NCI-H1694 treated with DMSO at 0.1 percent for 48 hours (cell line): ENCODE data around the gene VASN.
"Not testable (repeated sequence)": the region's sequence is repeated elsewhere in the genome, so short reads cannot be mapped to it uniquely, and the experiment has no call there.

Experiments used
- DNase-seq: peaks from one replicate; lab custom pipeline; 2025; lab: John Stamatoyannopoulos, UW

The VASN gene

DNA sequence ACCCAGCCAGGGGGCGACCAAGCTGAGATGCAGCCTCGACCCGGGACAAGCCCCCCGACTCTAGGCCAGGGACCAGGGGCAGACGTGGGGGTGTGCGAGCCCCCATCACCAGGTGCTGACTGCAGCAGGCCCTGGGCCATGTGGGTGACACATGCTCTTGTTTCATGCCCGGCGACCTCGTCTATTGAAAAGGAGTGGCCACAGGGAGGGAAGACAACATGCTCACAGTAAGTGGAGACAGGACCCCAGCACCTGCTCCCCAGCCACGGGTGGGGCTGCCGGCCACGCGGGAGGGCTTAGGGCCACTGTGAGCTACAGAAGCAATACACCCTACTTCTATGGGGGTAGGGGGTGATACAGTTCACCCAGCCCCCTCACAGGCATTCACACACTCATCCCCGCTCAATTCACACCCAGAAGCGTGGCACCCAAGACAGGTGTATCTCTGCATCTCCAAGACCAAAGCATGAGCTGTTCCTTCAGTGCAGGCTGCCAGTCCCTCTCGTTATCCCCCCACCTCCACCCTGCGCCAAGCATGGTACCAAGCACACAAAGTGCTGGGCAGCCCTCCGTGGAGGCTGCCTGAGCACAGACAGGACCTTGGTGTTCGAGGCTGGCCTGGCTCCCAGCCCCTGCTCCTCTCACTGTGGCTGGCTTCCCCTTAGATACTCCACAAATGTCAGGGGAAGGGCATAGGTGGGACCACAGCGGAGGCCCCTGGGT is 13.6 kb downstream of the VASN start:
- DNase-seq = no peak

DNA sequence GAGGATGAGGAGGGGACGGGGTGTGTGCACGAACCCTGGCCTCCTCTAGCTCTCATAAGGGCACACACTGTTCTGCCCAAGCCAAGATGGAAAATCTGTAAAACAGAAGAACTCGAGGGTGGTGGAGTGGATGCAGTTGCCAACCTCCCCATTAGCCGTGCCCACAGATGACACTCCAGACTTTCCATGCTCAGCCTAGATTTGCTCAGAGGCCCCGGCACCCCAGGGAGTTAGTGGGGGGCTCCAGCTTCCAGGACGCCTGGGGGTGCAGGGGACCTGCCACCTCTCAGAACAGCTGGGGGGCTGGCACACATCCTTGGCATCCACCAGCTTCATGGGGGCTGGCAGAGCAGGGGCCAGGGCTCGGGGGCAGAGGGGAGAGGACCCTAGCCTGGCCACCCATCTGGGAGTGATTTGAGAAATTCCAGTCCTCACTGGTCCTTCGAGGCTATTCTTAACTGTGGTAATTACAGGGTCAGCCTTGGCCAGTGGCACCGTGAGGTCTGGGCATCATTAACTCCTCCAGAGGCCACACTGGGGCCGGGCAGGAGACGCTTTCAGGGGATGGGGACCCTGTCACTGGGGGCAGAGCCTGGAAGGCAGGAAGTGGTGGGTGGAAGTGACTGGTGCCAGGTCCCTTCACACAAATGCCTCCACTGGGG is 14.3 kb downstream of the VASN start:
- DNase-seq = no peak

DNA sequence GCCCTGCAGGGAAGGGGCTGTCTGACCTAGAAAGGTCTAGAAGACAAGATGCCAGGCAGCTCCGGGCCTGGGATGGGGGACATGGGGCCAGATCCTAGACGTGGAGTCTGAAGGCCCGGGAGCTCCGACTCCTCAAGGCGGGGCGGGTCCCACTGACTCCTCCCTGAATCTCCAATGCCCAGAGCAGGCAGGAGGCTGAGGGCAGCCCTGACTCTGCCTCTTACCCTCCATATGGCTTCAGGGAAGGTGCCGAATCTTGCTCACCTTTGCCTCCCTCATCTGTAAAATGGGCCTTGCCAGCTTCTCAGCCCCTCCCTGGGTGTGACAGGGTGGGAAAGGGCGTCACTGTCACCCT is 14.8 kb downstream of the VASN start:
- DNase-seq = no peak

DNA sequence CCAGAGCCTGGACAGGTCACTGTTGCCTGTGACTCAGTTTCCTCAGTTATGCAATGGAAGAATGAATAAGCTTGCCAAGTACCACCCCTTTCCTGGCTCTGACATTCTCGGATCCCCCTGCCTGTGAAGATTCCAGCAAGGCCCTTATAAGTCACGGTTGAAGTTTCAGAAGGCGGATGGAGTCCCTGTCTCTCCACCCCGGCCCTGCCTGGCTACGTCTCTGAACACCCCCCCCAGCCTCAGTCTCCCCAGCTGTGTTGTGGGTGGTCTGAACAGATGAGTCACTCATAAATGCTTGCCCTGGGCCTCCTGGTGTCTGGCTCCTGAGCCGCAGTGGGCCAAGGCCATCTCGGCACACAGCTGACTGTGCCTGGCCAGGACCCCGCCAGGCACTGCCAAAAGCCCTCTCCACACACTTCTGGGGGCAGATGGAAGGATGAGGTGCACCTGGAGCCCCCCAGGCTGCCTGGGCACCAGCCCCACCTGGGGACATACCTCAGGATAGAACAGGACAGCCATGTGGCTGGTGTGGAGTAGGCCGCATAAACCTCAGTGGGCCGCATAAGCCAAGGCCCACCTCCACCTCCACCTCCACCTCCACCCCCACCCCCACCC is 15.4 kb downstream of the VASN start:
- no peak for DNase-seq

DNA sequence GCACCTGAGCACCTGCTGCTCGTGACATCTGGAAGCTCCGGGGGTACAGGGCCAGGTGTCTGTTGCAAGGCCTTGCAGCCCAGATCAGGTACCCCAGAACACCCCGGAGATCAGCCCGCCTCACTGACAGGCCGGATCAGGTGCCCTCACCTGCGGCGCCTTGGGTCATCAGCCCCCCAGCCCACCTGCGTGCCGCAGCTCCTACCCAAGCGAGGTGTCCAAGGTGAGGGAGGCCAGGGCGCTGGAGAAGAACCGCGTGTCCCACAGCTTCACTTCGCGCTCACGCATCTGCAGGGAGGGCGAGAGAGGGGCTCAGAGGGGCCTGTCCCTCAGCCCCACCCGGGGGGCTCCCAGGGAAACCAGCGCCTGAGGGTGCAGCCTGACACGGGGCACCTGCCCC is 16.1 kb downstream of the VASN start:
- no peak for DNase-seq

DNA sequence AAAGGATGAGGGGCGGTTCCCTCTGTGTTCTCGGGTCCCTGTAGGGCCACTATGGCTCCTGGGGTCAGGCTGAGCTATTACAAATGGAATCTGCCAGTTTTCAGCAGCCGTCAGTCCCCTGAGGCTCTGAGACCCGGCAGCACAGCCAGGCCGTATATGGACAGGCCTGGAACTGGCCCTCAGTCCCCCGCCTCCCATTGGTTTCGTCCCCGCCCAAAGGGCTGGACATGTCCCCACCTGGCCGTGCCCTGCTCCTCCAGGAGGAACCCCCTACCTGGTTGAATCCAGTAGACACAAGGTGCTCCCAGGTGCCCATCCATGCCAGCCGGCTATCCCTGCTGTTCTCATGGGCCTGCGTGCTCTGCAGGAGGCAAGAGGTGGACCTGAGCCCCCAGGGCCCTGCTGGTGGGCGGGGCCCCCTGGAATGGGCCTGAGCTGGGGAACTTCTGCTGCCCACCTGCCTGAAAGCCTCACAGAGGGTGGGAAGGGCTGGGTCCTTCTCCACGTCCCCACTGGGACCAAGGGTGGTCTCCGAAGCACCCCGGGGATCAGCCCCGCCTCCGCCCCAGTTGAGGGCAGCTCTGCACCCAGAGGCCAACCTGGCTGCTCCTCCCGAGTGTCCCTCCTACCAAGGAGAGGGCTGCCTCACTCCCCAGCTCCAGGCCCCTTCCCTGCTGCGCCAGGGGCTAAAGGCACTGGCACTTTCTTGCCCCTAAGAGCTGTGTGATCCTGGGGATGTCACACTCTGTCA is 16.8 kb downstream of the VASN start:
- no peak for DNase-seq

DNA sequence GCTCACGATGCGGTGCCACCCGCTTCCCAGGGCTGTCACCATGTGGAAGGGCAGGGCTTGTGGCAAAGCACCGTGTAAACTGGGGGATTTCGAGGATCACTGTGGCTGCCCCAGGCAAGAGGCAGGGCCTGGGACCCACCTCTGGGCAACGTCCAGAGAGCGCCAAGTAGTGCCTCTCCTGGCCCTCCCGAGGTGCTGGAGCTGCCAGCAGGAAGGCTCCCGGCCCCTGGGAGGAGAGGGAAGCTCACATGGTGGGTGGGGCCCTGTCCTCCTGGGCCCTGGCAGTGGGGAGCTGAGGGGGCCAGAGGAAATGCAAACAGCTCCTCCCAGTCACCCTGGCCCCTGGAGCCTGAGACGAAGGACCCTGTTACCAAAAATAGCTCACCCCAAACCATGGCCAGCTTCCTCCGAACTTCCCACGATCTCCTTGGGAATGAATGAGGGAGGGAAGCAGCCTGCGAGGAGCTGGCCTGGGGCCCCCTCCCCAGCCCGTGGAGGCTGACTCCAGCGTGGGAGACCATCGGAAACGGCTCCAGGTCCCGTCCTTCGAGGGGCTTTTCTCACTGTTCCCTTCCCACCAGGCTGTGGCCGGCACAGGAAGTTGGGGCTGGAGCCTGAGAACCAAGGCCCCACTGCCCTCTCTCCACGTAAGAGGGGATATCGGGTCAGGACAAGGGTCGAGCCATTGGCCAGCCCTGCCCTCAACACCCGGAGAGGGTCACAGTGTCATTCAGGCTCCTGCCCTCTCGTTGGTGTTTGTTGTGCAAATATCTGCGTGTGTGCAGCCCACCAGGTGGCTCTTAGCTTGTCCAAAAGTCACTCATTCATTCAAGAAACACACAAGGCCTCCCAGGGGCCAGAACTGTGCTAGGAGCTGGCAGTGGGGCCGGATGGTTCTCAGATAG is 17.7 kb downstream of the VASN start:
- DNase-seq = no peak

DNA sequence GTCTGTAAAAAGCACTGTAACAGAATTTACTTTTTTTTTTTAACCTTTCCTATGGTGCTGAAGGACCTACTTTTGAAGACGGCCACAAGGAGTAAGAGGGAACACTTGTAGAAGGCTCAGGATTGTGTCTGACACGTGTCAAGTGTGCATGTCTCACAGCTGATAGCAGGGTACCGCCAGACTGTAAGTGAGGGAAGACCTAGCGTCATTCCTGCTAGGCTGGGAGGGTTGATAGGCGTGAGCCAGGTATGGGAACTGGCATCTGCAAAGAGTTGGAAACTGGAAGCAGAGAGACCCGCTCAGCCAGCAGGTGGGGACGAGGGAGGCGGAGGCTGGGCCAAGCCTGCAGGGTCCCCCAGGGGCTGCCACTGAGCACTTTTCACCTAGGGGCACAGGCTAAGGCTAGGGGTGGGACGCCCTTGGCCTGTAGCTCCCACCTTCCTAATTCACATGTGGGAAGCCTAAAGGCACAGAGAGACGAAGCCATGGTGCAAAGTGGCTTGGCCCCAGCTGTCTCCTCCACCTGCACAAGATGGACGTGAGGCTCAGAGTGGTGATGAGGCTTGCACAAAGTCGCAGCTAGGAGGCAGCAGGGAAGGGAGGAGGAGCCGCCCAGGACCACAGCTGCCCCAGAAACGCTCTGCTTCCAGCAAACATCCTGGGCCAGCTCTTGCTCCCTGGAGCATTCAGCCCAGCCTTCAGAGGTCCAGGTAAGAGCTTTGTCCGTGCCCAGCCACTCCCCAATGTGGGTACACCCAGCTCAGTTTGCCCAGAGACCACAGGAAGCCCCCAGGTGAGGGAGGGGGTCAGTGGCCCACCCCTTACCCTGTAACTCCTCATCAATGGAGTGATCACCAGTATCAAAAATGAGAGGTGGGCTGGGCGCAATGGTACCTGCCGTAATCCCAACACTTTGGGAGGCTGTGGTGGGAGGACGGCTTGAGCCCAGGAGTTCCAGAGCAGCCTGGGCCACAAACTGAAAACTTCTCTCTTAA is 18.9 kb downstream of the VASN start:
- no peak for DNase-seq

DNA sequence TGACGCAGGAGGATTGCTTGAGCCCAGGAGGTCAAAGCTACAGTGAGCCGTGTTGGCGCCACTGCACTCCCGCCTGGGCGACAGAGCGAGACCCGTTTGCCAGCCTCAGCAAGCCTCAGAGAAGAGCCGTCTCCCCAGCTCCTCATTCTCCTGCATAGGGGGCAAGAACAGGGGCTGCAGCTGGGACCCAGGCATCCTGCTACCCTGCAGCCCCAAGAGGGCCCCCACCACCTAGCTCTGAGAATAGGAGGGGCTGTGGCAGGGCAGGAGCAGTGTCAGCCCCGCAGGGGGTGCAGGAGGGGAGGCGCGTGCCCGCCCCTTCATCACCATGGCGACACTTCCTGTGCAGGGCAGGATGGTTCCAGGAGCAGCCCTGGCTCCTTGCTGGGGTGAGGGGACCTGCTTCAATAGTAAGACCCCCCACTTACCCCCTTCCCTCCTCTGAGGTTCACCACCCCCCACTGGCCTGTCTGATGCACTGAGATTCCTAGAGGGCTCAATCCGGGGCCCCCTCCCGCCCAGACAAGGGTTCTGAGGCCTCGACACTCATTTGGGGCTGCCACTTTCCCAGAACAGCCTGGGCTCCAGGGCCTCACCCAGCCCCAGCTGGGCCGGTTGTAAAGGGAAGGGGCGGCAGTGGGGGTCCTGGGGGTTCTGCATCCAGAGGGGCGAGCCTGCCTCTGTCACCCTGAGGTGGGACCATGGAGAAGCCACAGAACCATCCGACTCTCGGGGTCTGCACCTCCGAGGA is 20.2 kb downstream of the VASN start:
- no peak for DNase-seq

DNA sequence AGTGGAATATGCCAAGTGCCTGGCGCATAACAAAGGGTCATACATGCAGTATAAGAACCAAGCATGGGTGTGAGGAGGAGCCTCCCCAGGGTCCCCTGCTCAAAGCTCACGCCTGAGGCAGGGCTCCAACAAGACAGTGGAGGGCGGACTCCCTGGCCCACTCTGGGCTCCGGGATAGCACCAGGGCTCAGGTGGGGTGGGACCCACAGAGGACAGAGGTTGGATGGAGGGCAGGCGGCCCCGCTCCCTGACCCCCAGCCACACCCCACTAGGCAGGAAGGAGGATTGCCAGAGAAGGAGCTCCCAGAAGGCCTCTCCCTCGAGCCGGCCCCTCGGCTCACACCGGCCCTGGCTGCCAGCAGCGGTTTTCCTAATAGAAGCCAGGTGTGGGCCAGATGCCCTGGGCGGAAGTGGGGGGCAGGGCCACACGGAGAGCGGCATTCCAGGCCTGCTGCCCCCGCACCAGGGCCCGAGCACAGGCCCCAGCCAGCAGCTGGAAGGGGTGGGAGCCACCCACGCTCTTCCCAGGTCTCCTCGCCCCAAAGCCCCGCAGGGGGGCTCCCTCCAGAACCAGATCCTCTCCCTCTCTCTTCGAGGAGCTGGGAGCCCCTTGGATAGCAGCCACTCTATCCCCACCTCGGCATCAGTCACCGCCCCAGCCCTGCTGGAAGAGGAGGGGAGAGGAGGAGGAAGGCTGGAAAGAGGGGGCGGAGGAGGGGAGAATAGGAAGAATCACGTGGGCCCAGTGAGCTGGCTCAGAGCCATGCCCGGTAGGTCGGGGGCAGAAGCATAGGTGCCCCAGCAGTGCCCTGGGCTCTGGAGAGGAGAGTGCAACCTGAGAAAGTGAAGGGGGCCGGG is 21.0 kb downstream of the VASN start:
- no peak for DNase-seq

DNA sequence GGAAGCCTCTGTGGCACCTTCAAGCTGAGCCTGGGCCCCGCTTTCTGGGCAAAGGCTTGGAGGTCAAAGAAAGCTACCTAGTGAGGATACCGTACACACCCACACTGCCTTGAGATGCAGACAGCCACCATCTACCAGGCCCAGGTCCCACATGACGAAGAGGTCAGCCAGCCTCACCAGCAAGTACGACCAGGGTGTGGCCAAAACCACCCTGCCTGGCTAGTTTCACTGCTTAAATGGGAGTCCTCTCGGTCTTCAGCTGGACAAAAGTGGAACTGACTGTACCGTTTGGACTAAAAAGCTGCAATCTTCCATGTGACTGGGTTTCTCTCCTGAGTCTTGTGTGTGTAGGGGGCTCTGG is 21.6 kb downstream of the VASN start:
- DNase-seq = no peak

DNA sequence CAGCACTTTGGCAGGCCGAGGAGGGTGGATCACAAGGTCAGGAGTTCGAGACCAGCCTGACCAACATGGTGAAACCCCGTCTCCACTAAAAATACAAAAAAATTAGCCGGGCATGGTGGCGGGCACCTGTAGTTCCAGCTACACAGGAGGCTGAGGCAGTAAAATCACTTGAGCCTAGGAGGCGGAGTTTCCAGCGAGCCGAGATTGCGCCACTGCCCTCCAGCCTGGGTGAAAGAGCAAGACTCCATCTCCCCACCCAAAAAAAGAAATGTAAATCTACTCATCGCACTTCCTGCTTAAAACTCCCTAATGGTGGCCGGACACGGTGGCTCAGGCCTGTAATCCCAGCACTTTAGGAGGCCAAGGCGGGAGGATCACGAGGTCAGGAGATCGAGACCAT is 22.2 kb downstream of the VASN start:
- DNase-seq = not testable (repeated sequence)

DNA sequence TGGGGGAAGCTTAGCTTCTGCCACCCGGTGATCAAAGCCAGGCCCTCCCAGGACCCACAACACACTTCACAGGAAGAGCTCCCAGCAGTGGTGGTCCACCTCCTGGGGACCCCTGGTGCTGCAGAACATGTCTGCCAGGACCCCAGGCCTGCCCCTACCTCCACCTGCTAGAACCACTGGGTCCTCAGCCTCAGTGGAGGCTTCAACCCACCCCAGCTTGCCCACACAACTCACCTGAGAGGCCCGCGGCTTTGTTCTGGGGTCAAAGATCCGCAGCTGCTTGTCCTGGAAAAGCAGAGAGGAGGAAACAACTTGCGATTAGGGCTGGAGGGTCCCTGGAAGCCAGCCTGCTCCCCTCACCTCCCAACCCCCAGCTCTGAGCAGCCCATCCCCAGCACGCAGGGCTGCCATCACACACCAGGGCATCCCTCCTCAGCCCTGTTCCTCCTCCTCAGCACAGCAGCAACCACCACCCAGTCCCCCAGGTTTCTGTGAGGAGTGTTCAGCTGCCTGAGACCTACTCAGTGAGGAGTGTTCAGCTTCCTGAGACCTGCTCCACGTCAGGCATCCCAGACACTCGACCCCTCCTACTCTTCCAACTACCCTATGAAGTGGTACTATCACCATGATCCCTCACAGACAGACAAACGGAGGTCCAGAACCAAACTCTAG is 23.5 kb downstream of the VASN start:
- no peak for DNase-seq

DNA sequence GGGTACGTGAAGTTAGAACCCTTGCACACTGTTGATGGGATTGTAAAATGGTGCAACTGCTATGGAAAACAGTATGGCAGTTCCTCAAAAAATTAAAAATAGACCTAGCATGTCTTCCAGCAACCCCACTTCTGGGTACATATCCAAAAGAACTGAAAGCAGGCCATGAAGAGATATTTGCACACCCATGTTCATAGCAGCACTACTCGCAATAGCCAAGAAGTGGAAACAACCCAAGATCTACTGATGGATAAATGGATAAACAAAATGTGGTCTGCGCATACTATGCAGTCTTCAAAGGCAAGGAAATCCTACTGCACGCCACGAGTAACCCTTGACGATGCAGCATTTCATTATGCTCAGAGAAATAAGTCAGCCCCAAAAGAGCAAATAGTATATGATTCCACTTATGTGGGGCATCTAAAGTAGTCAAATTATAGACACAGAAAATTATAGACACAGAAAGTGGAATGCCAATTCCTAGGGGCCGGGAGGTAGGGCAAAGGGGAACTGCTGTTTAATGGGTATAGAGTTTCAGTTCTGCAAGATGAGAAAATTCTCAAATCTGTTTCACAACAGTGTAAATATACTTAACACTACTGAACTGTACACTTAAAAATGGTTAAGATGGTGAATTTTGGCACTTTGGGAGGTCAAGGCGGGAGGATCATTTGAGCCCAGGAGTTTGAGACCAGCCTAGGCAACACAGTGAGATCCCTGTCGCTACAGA is 27.5 kb downstream of the VASN start:
- no peak for DNase-seq

DNA sequence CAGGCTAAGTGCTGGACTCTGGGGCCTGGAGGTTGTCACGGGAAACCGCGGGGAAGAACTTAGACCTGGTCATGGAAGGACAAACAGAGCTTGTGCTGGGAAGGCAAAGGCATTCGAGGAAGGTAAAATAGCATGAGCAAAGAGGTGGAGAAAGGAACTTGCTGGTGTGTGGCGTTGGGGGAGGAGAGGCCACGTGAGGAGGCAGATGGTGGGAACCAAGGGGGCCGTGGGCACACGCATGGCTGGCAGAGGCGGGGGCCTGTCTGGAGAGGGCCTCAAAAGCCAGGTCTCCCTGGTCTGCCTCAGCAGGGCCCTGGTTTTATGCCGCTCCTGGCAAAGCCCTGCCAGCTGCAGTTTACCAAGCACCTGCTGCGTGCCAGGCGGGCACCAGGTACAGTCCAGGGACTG is 29.4 kb downstream of the VASN start:
- DNase-seq = peak; percentile 14

DNA sequence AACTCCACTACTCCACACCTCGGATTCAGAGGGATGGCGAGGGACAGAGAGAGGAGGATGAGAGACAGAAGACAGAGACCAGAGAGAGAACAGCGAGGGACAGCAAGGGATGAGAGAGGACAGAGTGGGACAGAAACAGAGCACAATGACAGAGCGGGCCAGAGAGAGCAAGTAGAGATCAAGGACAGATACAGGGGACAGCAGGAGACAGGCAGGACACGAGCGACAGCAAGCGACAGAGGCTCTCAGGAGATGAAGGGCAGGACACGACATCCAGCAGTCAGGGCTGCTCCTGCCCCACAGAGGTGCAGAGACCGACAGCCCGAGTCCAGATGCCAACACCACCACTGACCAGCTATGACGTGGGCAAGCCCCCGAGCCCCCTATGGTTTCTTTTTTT is 29.9 kb downstream of the VASN start:
- no peak for DNase-seq

DNA sequence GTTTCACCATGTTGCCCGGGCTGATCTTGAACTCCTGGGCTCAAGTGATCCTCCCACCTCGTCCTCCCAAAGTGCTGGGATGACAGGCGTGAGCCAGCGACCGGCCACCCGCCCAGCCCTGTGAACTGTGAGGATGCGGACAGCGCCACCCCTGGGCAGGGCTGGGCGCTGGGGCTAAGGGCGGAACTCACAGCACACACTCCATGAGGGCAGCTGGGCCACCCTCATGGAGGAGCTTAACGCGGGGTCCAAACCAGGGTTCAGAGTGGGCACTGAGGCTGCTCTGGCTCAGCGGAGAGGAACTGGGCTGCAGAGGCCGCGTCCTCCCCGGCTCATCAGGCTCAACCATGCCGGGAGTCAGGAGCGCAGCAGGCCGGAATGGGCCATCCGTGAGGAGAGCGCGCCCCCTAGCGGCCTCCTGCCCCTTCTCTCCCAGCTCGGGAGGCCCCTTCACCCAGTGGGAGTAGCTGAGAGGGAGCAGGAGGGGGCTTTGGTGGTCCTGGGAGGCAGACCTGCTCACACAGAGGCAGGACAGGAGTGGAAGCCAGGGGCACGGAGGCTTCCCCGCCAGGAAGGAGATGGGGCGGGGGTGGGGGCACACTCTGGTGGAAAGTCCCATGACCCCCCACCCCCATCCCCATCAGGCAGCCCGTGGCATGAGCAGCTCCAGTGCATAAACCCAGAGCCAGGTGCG is 30.9 kb downstream of the VASN start:
- DNase-seq = peak; percentile 16
